GM12878 (cell line): ENCODE results near the gene COL4A2.

Source experiments
- KAT2A ChIP-seq: conservative IDR thresholded peaks from 2 replicates; pipeline ENCODE4 v1.6.1; 2011; ENCODE audit warnings: low read depth, low read length; ENCODE audit not compliant: control insufficient read depth
- STAT3 ChIP-seq: IDR thresholded peaks from 2 replicates; pipeline ENCODE4 v1.6.1; 2011; ENCODE audit warnings: low read depth, low read length, improper control_type of control experiment
- TF ChIP-seq, protein P1 (sequence below): IDR thresholded peaks from 2 replicates; pipeline ENCODE4 v1.6.1; 2011; ENCODE audit warnings: low read depth, mild to moderate bottlenecking, low read length, moderate library complexity, borderline replicate concordance; ENCODE audit errors: extremely low read depth
- TF ChIP-seq, protein P2 (sequence below): fragments of 150-350 bp; IDR thresholded peaks from 2 replicates; pipeline ENCODE4 v1.6.1; 2016; ENCODE audit warnings: low read depth, low read length

DNA sequence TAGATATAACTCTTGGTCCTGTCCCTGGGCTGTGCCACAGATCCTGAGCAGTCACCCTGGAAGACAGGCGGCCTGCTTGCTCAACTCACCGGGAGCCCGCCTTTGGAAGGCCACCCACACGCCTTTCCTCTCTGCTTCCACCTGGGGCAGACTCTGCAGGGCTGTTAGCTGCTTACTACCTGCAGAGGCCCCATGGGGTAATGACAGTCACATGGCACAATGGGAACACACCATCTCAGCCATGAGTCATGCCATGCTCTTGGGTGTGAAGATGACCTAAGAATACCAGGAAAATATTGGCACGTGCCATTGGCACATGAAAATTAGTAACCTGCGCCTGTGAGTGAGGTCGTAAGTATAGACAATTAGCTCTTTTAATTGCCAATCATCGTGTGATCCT is 108.6 kb downstream of the COL4A2 start:
- TF ChIP-seq KAT2A, result no peak
- TF ChIP-seq, protein P1, sequence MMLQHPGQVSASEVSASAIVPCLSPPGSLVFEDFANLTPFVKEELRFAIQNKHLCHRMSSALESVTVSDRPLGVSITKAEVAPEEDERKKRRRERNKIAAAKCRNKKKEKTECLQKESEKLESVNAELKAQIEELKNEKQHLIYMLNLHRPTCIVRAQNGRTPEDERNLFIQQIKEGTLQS, result no peak
- TF ChIP-seq, protein P2, sequence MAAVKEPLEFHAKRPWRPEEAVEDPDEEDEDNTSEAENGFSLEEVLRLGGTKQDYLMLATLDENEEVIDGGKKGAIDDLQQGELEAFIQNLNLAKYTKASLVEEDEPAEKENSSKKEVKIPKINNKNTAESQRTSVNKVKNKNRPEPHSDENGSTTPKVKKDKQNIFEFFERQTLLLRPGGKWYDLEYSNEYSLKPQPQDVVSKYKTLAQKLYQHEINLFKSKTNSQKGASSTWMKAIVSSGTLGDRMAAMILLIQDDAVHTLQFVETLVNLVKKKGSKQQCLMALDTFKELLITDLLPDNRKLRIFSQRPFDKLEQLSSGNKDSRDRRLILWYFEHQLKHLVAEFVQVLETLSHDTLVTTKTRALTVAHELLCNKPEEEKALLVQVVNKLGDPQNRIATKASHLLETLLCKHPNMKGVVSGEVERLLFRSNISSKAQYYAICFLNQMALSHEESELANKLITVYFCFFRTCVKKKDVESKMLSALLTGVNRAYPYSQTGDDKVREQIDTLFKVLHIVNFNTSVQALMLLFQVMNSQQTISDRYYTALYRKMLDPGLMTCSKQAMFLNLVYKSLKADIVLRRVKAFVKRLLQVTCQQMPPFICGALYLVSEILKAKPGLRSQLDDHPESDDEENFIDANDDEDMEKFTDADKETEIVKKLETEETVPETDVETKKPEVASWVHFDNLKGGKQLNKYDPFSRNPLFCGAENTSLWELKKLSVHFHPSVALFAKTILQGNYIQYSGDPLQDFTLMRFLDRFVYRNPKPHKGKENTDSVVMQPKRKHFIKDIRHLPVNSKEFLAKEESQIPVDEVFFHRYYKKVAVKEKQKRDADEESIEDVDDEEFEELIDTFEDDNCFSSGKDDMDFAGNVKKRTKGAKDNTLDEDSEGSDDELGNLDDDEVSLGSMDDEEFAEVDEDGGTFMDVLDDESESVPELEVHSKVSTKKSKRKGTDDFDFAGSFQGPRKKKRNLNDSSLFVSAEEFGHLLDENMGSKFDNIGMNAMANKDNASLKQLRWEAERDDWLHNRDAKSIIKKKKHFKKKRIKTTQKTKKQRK, result no peak
- no peak for TF ChIP-seq STAT3
